Astrocyte (in vitro differentiated cells and primary cell): Measurements from ENCODE around the gene TGM3. TPM values are rescaled to one million over a fixed set of nuclear protein-coding genes. Genes with fewer than 3 reads are reported as not detected.

Experiments
- DNase-seq: peaks from one replicate; pipeline ENCODE4 v3.0.0-alpha.2; 2010; ENCODE audit warnings: low read depth
- FAIRE-seq: peaks from 2 replicates; lab custom pipeline; 2011; peaks lifted over from hg19 to GRCh38; lab: Jason Lieb, UNC
- H2AFZ ChIP-seq: 2 replicates; pipeline ENCODE4 v1.6.0; 2012; ENCODE audit warnings: low read depth, low read length, inconsistent platforms
- H3K27ac ChIP-seq: 2 replicates; pipeline ENCODE4 v1.5.1; 2011; ENCODE audit warnings: low read depth, low read length, inconsistent platforms
- H3K27me3 ChIP-seq: 2 replicates; pipeline ENCODE4 v1.6.0; 2011; ENCODE audit warnings: low read length, inconsistent platforms; ENCODE audit not compliant: insufficient read depth
- H3K36me3 ChIP-seq: 2 replicates; pipeline ENCODE4 v1.5.1; 2011; ENCODE audit warnings: low read length, inconsistent platforms; ENCODE audit not compliant: insufficient read depth
- H3K4me1 ChIP-seq: 2 replicates; pipeline ENCODE4 v1.5.1; 2011; ENCODE audit warnings: low read length, inconsistent platforms; ENCODE audit not compliant: insufficient read depth
- H3K4me2 ChIP-seq: 2 replicates; pipeline ENCODE4 v1.6.0; 2012; ENCODE audit warnings: low read length, inconsistent platforms
- H3K4me3 ChIP-seq: 2 replicates; pipeline ENCODE4 v1.5.1; 2011; ENCODE audit warnings: low read depth, mild to moderate bottlenecking, low read length, inconsistent platforms; ENCODE audit not compliant: insufficient read depth
- H3K79me2 ChIP-seq: 2 replicates; pipeline ENCODE4 v1.6.0; 2012; ENCODE audit warnings: mild to moderate bottlenecking, low read length, inconsistent platforms; ENCODE audit not compliant: insufficient read depth
- H3K9ac ChIP-seq: 2 replicates; pipeline ENCODE4 v1.6.0; 2012; ENCODE audit warnings: mild to moderate bottlenecking, low read length, inconsistent platforms
- H3K9me3 ChIP-seq: 2 replicates; pipeline ENCODE4 v1.5.1; 2012; ENCODE audit warnings: low read depth, mild to moderate bottlenecking, low read length, inconsistent platforms; ENCODE audit not compliant: insufficient read depth
- H4K20me1 ChIP-seq: 2 replicates; pipeline ENCODE4 v1.6.0; 2012; ENCODE audit warnings: low read length, inconsistent platforms; ENCODE audit not compliant: insufficient read depth
- H3K27ac Mint-ChIP-seq: one replicate; pipeline ENCODE4 v1.8.0; 2021; ENCODE audit warnings: mild to moderate bottlenecking, mixed read lengths; ENCODE audit not compliant: unreplicated experiment
- H3K27me3 Mint-ChIP-seq: one replicate; pipeline ENCODE4 v1.8.0; 2021; ENCODE audit warnings: low read depth, mixed read lengths; ENCODE audit not compliant: unreplicated experiment
- H3K36me3 Mint-ChIP-seq: one replicate; pipeline ENCODE4 v1.8.0; 2021; ENCODE audit warnings: low read depth, mixed read lengths; ENCODE audit not compliant: unreplicated experiment
- H3K4me1 Mint-ChIP-seq: one replicate; pipeline ENCODE4 v1.8.0; 2021; ENCODE audit warnings: low read depth, mixed read lengths; ENCODE audit not compliant: unreplicated experiment
- H3K4me3 Mint-ChIP-seq: one replicate; pipeline ENCODE4 v1.8.0; 2021; ENCODE audit warnings: mild to moderate bottlenecking, moderate library complexity, mixed read lengths; ENCODE audit not compliant: unreplicated experiment
- H3K9me3 Mint-ChIP-seq: one replicate; pipeline ENCODE4 v1.8.0; 2021; ENCODE audit warnings: mild to moderate bottlenecking, mixed read lengths; ENCODE audit not compliant: unreplicated experiment
- EZH2 ChIP-seq: IDR thresholded peaks from 2 replicates; pipeline ENCODE4 v1.6.1; 2012; ENCODE audit warnings: mild to moderate bottlenecking, low read length, inconsistent platforms; ENCODE audit not compliant: insufficient read depth
- total RNA-seq: library from RNA; stranded (reverse); gene quantifications from 2 replicates; pipeline ENCODE4 v1.2.1, GENCODE V29; 2021
- TF ChIP-seq, protein P1 (sequence below): IDR thresholded peaks from 2 replicates; pipeline ENCODE4 v1.5.1; 2011; ENCODE audit warnings: low read depth, mild to moderate bottlenecking, inconsistent platforms, low read length, moderate library complexity; ENCODE audit not compliant: insufficient read depth

The TGM3 gene
- total RNA-seq, 1 donor from 2014 or later = not detected

- Histone ChIP-seq H3K79me2 (no peaks in the 10 kb centered on the region), H3K9me3 (no peaks in the 10 kb centered on the region), H3K4me3 (no peak overlapping the region), H3K27me3 (no peaks in the 10 kb centered on the region), H3K36me3 (no peaks in the 10 kb centered on the region), H3K4me2 (no peak overlapping the region), H2AFZ (no peak overlapping the region), H3K9ac (no peak overlapping the region), H3K4me1 (no peaks in the 10 kb centered on the region), H4K20me1 (no peaks in the 10 kb centered on the region), H3K27ac (no peak overlapping the region)
- FAIRE-seq = no peak
- Mint-ChIP-seq H3K36me3 (no peaks in the 10 kb centered on the region), H3K9me3 (peaks cover 2% of the 10 kb centered on the region), H3K4me1 (no peaks in the 10 kb centered on the region), H3K27me3 (peaks cover 15% of the 10 kb centered on the region), H3K27ac (no peak overlapping the region), H3K4me3 (no peak overlapping the region)
- DNase-seq = no peak
- TF ChIP-seq EZH2 = no peak
- TF ChIP-seq, protein P1, sequence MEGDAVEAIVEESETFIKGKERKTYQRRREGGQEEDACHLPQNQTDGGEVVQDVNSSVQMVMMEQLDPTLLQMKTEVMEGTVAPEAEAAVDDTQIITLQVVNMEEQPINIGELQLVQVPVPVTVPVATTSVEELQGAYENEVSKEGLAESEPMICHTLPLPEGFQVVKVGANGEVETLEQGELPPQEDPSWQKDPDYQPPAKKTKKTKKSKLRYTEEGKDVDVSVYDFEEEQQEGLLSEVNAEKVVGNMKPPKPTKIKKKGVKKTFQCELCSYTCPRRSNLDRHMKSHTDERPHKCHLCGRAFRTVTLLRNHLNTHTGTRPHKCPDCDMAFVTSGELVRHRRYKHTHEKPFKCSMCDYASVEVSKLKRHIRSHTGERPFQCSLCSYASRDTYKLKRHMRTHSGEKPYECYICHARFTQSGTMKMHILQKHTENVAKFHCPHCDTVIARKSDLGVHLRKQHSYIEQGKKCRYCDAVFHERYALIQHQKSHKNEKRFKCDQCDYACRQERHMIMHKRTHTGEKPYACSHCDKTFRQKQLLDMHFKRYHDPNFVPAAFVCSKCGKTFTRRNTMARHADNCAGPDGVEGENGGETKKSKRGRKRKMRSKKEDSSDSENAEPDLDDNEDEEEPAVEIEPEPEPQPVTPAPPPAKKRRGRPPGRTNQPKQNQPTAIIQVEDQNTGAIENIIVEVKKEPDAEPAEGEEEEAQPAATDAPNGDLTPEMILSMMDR = no peak
Observed at GRCh38 chr20:2260250-2260649, 35.6 kb upstream of the TGM3 start.

- Mint-ChIP-seq H3K27ac (no peak overlapping the region), H3K9me3 (peaks cover 2% of the 10 kb centered on the region), H3K4me3 (no peak overlapping the region), H3K27me3 (peaks cover 15% of the 10 kb centered on the region), H3K4me1 (no peaks in the 10 kb centered on the region), H3K36me3 (no peaks in the 10 kb centered on the region)
- H3K36me3 ChIP-seq = no peaks in the 10 kb centered on the region
- H3K4me3 ChIP-seq = no peak overlapping the region
- H3K79me2 ChIP-seq = no peaks in the 10 kb centered on the region
- H3K9ac ChIP-seq = no peak overlapping the region
- DNase-seq = no peak
- no peak for FAIRE-seq
- no peaks in the 10 kb centered on the region for H3K9me3 ChIP-seq
- TF ChIP-seq EZH2 = no peak
- TF ChIP-seq, protein P1 = no peak
- H2AFZ ChIP-seq = no peak overlapping the region
- no peak overlapping the region for H3K27ac ChIP-seq
- H3K27me3 ChIP-seq = no peaks in the 10 kb centered on the region
- H3K4me2 ChIP-seq = no peak overlapping the region
- no peaks in the 10 kb centered on the region for H3K4me1 ChIP-seq
- no peaks in the 10 kb centered on the region for H4K20me1 ChIP-seq
Observed at GRCh38 chr20:2261046-2261485, 34.7 kb upstream of the TGM3 start.

- DNase-seq (no peak), FAIRE-seq (no peak)
- H3K36me3 Mint-ChIP-seq = no peaks in the 10 kb centered on the region
- no peak overlapping the region for H3K4me3 Mint-ChIP-seq
- Histone ChIP-seq H3K4me3 (no peak overlapping the region), H2AFZ (no peak overlapping the region), H3K9me3 (no peaks in the 10 kb centered on the region), H3K36me3 (no peaks in the 10 kb centered on the region), H3K4me1 (no peaks in the 10 kb centered on the region), H3K79me2 (no peaks in the 10 kb centered on the region), H3K27me3 (no peaks in the 10 kb centered on the region), H4K20me1 (no peaks in the 10 kb centered on the region), H3K4me2 (no peak overlapping the region), H3K9ac (no peak overlapping the region), H3K27ac (no peak overlapping the region)
- H3K9me3 Mint-ChIP-seq = peaks cover 2% of the 10 kb centered on the region
- H3K27ac Mint-ChIP-seq = no peak overlapping the region
- peaks cover 15% of the 10 kb centered on the region for H3K27me3 Mint-ChIP-seq
- no peaks in the 10 kb centered on the region for H3K4me1 Mint-ChIP-seq
- TF ChIP-seq EZH2 = no peak
- TF ChIP-seq, protein P1 = no peak
Observed at GRCh38 chr20:2261629-2262028, 34.2 kb upstream of the TGM3 start.
